ENCODE data around the gene GAK. TPM values are rescaled to one million over a fixed set of nuclear protein-coding genes. Genes with fewer than 3 reads are reported as not detected.

Gene GAK
- total and polyA plus RNA-seq, 2 of the 13 experiments (the other 11 are each of a cell fraction or from before 2014, with no cell fraction given), result 17.5 to 44.3 TPM

Other genes with a start within 250 kb of the GAK start
- 0.07 TPM in 1 of 2 replicates, not detected in the other for gene SLC49A3, start 243.2 kb downstream of the GAK start, total RNA-seq (2016; rRNA removed; fragmentation: Illumina TruSeq; extraction: Trizol)
- 0.17 and 0.22 TPM in 2 replicates for gene SLC49A3, start 243.2 kb downstream of the GAK start, polyA plus RNA-seq (2011; rRNA removed)
- gene PCGF3, start 226.5 kb downstream of the GAK start, total RNA-seq (2016; rRNA removed; fragmentation: Illumina TruSeq; extraction: Trizol), result 24.2 and 28.6 TPM in 2 replicates
- gene PCGF3, start 226.5 kb downstream of the GAK start, polyA plus RNA-seq (2011; rRNA removed), result 66.2 and 80.8 TPM in 2 replicates
- 0.18 and 0.36 TPM in 2 replicates for gene CPLX1, start 106.2 kb downstream of the GAK start, total RNA-seq (2016; rRNA removed; fragmentation: Illumina TruSeq; extraction: Trizol)
- gene CPLX1, start 106.2 kb downstream of the GAK start, polyA plus RNA-seq (2011; rRNA removed), result 0.18 and 0.57 TPM in 2 replicates
- 1.6 and 5.1 TPM in 2 replicates for gene TMEM175, start 144 bp upstream of the GAK start, total RNA-seq (2016; rRNA removed; fragmentation: Illumina TruSeq; extraction: Trizol)
- gene TMEM175, start 144 bp upstream of the GAK start, polyA plus RNA-seq (2011; rRNA removed), result 9.9 and 20.1 TPM in 2 replicates
- gene DGKQ, start 41.3 kb upstream of the GAK start, total RNA-seq (2016; rRNA removed; fragmentation: Illumina TruSeq; extraction: Trizol), result 3.2 and 7.2 TPM in 2 replicates
- gene DGKQ, start 41.3 kb upstream of the GAK start, polyA plus RNA-seq (2011; rRNA removed), result 4.5 and 6.1 TPM in 2 replicates
- 0.32 and 1.0 TPM in 2 replicates for gene IDUA, start 54.7 kb upstream of the GAK start, total RNA-seq (2016; rRNA removed; fragmentation: Illumina TruSeq; extraction: Trizol)
- gene IDUA, start 54.7 kb upstream of the GAK start, polyA plus RNA-seq (2011; rRNA removed), result 0.77 and 1.5 TPM in 2 replicates
- gene SLC26A1, start 61.1 kb upstream of the GAK start, total RNA-seq (2016; rRNA removed; fragmentation: Illumina TruSeq; extraction: Trizol), result 7.2 and 22.9 TPM in 2 replicates
- gene SLC26A1, start 61.1 kb upstream of the GAK start, polyA plus RNA-seq (2011; rRNA removed), result 5.4 and 8.4 TPM in 2 replicates
- gene FGFRL1, start 79.3 kb upstream of the GAK start, total RNA-seq (2016; rRNA removed; fragmentation: Illumina TruSeq; extraction: Trizol), result 12.3 and 19.1 TPM in 2 replicates
- gene FGFRL1, start 79.3 kb upstream of the GAK start, polyA plus RNA-seq (2011; rRNA removed), result 30.6 and 35.5 TPM in 2 replicates
- gene RNF212, start 181.2 kb upstream of the GAK start, total RNA-seq (2016; rRNA removed; fragmentation: Illumina TruSeq; extraction: Trizol), result not detected in 2 replicates
- not detected in 2 replicates for gene RNF212, start 181.2 kb upstream of the GAK start, polyA plus RNA-seq (2011; rRNA removed)
- 12.5 and 17.4 TPM in 2 replicates for gene SPON2, start 240.3 kb upstream of the GAK start, total RNA-seq (2016; rRNA removed; fragmentation: Illumina TruSeq; extraction: Trizol)
- gene SPON2, start 240.3 kb upstream of the GAK start, polyA plus RNA-seq (2011; rRNA removed), result 55.2 and 80.8 TPM in 2 replicates